GM12878 (cell line): ENCODE data around the gene ARMS2. TPM values are rescaled to one million over a fixed set of nuclear protein-coding genes. Genes with fewer than 3 reads are reported as not detected.

Experiments used
- ATAC-seq: fragments of 200-7000 bp; cut with Tn5 transposase; 3 replicates; pipeline ENCODE4 v1.9.1; 2020; ENCODE audit warnings: mild to moderate bottlenecking, moderate library complexity
- BruUV-seq: library from RNA; stranded (reverse); fragments of 400-500 nt; replicated peaks from 2 replicates; lab custom pipeline; 2021; lab: Mats Ljungman, UMichigan
- CTCF ChIA-PET: fragments of 300-600 bp; sonication (Branson Sonifier 250); formaldehyde crosslinking; extraction: SDS; loops from one replicate; lab custom pipeline; 2021; ENCODE audit warnings: inconsistent platforms; lab: Yijun Ruan, JAX
- POLR2A ChIA-PET: fragments of 350-600 bp; formaldehyde crosslinking; extraction: SDS; loops from one replicate; lab custom pipeline; 2021; ENCODE audit warnings: inconsistent platforms; lab: Charles Lee
- RAD21 ChIA-PET: fragments of 300-600 bp; sonication (Branson Sonifier 250); formaldehyde crosslinking; loops from one replicate; lab custom pipeline; 2023; ENCODE audit warnings: antibody characterized with exemption; ENCODE audit not compliant: unreplicated experiment; lab: Charles Lee
- SMC1A ChIA-PET: fragments of 300-600 bp; sonication (Branson Sonifier 250); formaldehyde crosslinking; loops from one replicate; lab custom pipeline; 2023; ENCODE audit not compliant: unreplicated experiment, uncharacterized antibody; lab: Charles Lee
- DNase-seq: peaks from one replicate; pipeline ENCODE4 v3.0.0-alpha.2; 2011; ENCODE audit warnings: low read depth, low spot score
- FAIRE-seq: peaks from 3 replicates; lab custom pipeline; 2011; peaks lifted over from hg19 to GRCh38; lab: Jason Lieb, UNC
- H2AFZ ChIP-seq: 2 replicates; pipeline ENCODE4 v1.6.0; 2011; ENCODE audit warnings: low read depth, low read length, control low read depth; ENCODE audit not compliant: control insufficient read depth
- H3K27ac ChIP-seq: 2 replicates; pipeline ENCODE4 v1.5.1; 2011; ENCODE audit warnings: control low read depth; ENCODE audit not compliant: control insufficient read depth, insufficient read depth
- H3K27me3 ChIP-seq, 2 experiments: replicated peaks in 1 of 2; 2 replicates each; pipeline versions ENCODE4 v1.6.0 to v1.6.1; 2011; ENCODE audit warnings: low read length in 1 of 2; ENCODE audit not compliant: control insufficient read depth in 2 of 2, insufficient read depth in 2 of 2
- H3K36me3 ChIP-seq, 2 experiments: 2 replicates each; pipeline ENCODE4 v1.5.1; 2011; ENCODE audit warnings: low read length in 1 of 2; ENCODE audit not compliant: control insufficient read depth in 2 of 2, insufficient read depth in 2 of 2
- H3K4me1 ChIP-seq: 2 replicates; pipeline ENCODE4 v1.6.1; 2011; ENCODE audit warnings: mild to moderate bottlenecking, low read length, moderate library complexity, mixed read lengths; ENCODE audit not compliant: control insufficient read depth, insufficient read depth
- H3K4me2 ChIP-seq: 2 replicates; pipeline ENCODE4 v1.6.0; 2011; ENCODE audit warnings: control low read depth; ENCODE audit not compliant: control insufficient read depth, insufficient read depth
- H3K4me3 ChIP-seq: fragments of 200-600 bp; sonication (generic); 2 replicates; pipeline ENCODE4 v1.5.1; 2016
- H3K79me2 ChIP-seq: 2 replicates; pipeline ENCODE4 v1.6.0; 2011; ENCODE audit warnings: low read length; ENCODE audit not compliant: control insufficient read depth, insufficient read depth
- H3K9ac ChIP-seq: 2 replicates; pipeline ENCODE4 v1.8.0; 2011; ENCODE audit warnings: low read length, control low read depth, mixed read lengths; ENCODE audit not compliant: control insufficient read depth, insufficient read depth
- H3K9me3 ChIP-seq: replicated peaks from 3 replicates; pipeline ENCODE4 v1.5.1; 2011; ENCODE audit warnings: mild to moderate bottlenecking, low read length; ENCODE audit not compliant: control insufficient read depth, insufficient read depth
- H4K20me1 ChIP-seq: 2 replicates; pipeline ENCODE4 v1.6.0; 2011; ENCODE audit not compliant: control insufficient read depth, insufficient read depth
- CBX3 ChIP-seq: fragments of 200-600 bp; sonication (generic); IDR thresholded peaks from 2 replicates; pipeline ENCODE4 v1.6.1; 2016; ENCODE audit warnings: low read depth, borderline replicate concordance
- GATAD2B ChIP-seq: fragments of 450-650 bp; conservative IDR thresholded peaks from 2 replicates; pipeline ENCODE4 v1.6.1; 2017; ENCODE audit warnings: low read depth, mild to moderate bottlenecking, moderate library complexity
- NR2C1 ChIP-seq: fragments of 450-650 bp; IDR thresholded peaks from 2 replicates; pipeline ENCODE4 v1.6.1; 2017; ENCODE audit warnings: antibody characterized with exemption, mild to moderate bottlenecking, moderate library complexity
- RCOR1 ChIP-seq: conservative IDR thresholded peaks from 2 replicates; pipeline ENCODE4 v1.6.1; 2012; ENCODE audit warnings: low read depth, low read length, improper control_type of control experiment
- RELB ChIP-seq: fragments of 450-650 bp; IDR thresholded peaks from 2 replicates; pipeline ENCODE4 v1.6.1; 2017; ENCODE audit warnings: low read depth, mild to moderate bottlenecking, moderate library complexity
- TARDBP ChIP-seq: IDR thresholded peaks from 2 replicates; pipeline ENCODE4 v1.6.1; 2016; ENCODE audit warnings: borderline replicate concordance
- ZSCAN29 ChIP-seq: fragments of 450-650 bp; IDR thresholded peaks from 2 replicates; pipeline ENCODE4 v1.6.1; 2017; ENCODE audit warnings: mild to moderate bottlenecking, moderate library complexity
- WGBS: methylation state at CpG from one replicate; pipeline ENCODE4 v1.1.6; 2016; ENCODE audit warnings: low lambda C conversion rate; ENCODE audit not compliant: insufficient replicate concordance, insufficient coverage; ENCODE audit errors: missing lambda C conversion rate; 5-methylcytosine and 5-hydroxymethylcytosine counted together
- in situ Hi-C: fragments of 300-500 bp; cut with MboI; formaldehyde crosslinking; loops from 9 replicates; pipeline ENCODE4 v1.14.3; 2018; ENCODE audit warnings: mixed read lengths
- intact Hi-C: fragments of 100-400 bp; cut with micrococcal nuclease; formaldehyde crosslinking; loops from one replicate; pipeline ENCODE4 v1.14.2; 2022; ENCODE audit not compliant: unreplicated experiment
- polyA plus RNA-seq, 11 experiments: library from polyadenylated mRNA; depleted of rRNA in 4 of 11; unstranded in 6 of 11; stranded (reverse) in 5 of 11; fragments of >200 nt; fragmentation: Nextera tagmentation in 4 of 11; fragmentation: Illumina TruSeq in 1 of 11; extraction: Ambion mirVana in 4 of 11; extraction: Trizol in 1 of 11; gene quantifications; 1 replicate in 1 of 11; 2 replicates in 10 of 11; pipeline versions ENCODE4 v1.2.1 to v1.2.3, GENCODE V29; 2011 to 2016; ENCODE audit warnings: inconsistent platforms in 2 of 11, missing spikeins in 2 of 11, low read depth in 1 of 11
- total RNA-seq, 4 experiments: library from RNA; depleted of rRNA in 3 of 4; stranded (reverse); fragments of >200 nt in 3 of 4; fragmentation: Illumina TruSeq in 1 of 4; extraction: Trizol in 1 of 4; gene quantifications; 2 replicates each; pipeline versions ENCODE4 v1.2.1 to v1.2.3, GENCODE V29; 2013 to 2021

Gene ARMS2
- total and polyA plus RNA-seq, 10 of the 15 experiments (the other 5 are each of a cell fraction or from before 2014, with no cell fraction given): not detected

- Histone ChIP-seq H3K9ac (no peak overlapping the region), H2AFZ (no peak overlapping the region), H3K4me2 (no peak overlapping the region), H3K4me1 (no peaks in the 10 kb centered on the region)
- CTCF ChIA-PET: no interaction called here
- POLR2A ChIA-PET: no interaction called here
- 0% methylated on average over 6 of the region's 6 CpGs for WGBS
- TF ChIP-seq RCOR1 (no peak), RELB (no peak), CBX3 (no peak), NR2C1 (no peak), TARDBP (no peak), ZSCAN29 (no peak), GATAD2B (no peak)
- TF ChIP-seq, all 136 proteins: peak for 0
- peaks cover 3 to 8% of the 10 kb centered on the region in 2 experiments; a peak in 3 of 4 replicates for H3K27me3 ChIP-seq
- no peak overlapping the region for H3K4me3 ChIP-seq
- H3K27ac ChIP-seq: no peak overlapping the region
- no peaks in the 10 kb centered on the region for H4K20me1 ChIP-seq
- ChIA-PET RAD21 (no interaction called here), SMC1A (no interaction called here)
- H3K36me3 ChIP-seq: no peaks in the 10 kb centered on the region
- no TSS peak for BruUV-seq
- H3K9me3 ChIP-seq: no peaks in the 10 kb centered on the region
- FAIRE-seq: no peak
- no peak for DNase-seq
- in situ Hi-C loops (no loop called here), intact Hi-C loops (no loop called here)
- H3K79me2 ChIP-seq: no peaks in the 10 kb centered on the region
- no peak for ATAC-seq
These were observed 11.1 kb downstream of the ARMS2 start for GRCh38 chr10:122465401-122466040.
